OCI-LY3 (cell line): Measurements from ENCODE around the gene GSS.

Experiments used
- EZH2phosphoT487 ChIP-seq: fragments of 200-600 bp; shearing (Covaris generic); IDR thresholded peaks from 2 replicates; pipeline ENCODE4 v1.6.1; 2018; ENCODE audit warnings: antibody characterized with exemption, mixed run types, low read depth
- TF ChIP-seq, protein P1 (sequence below): fragments of 200-600, 300-600 bp; sonication (generic); IDR thresholded peaks from 2 replicates; pipeline ENCODE4 v1.5.1; 2014; ENCODE audit warnings: antibody characterized with exemption, low read length, low read depth

DNA sequence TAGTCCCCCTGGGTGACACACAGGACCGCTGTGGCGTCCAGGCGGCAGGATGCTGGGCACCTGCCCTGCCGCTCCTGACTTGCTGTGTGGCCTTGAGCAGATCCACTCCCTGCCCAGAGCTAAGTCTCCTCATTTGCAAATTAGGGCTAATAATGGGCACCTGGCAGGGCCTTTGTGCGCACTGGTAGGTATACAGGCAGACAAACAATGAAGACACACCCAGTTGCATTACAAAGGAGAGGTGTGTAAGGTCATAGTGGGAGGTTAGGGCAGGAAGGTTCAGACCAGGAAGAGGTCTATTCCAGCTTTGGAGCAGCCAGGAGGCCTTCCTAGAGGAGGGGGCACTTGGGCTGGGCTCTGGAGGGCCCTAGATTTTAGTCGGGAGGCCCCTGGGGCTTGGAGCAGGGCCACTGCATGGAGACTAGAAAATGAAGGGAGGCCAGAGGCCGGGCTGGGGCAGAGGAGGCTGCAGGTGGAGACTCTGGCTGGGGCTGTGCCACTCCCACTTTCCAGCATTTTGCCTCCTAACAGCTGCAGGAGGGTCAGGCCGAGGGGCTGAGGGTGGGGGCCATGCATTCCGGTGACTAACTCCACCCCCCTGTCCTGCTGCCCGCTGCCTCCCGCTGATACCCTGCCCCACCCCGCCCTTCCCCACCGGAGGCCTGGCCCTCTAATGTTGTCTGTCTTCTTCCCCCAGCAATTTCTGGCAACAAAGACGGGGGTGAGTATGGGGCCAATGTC, 28.6 kb upstream of the GSS start:
- TF ChIP-seq, protein P1, sequence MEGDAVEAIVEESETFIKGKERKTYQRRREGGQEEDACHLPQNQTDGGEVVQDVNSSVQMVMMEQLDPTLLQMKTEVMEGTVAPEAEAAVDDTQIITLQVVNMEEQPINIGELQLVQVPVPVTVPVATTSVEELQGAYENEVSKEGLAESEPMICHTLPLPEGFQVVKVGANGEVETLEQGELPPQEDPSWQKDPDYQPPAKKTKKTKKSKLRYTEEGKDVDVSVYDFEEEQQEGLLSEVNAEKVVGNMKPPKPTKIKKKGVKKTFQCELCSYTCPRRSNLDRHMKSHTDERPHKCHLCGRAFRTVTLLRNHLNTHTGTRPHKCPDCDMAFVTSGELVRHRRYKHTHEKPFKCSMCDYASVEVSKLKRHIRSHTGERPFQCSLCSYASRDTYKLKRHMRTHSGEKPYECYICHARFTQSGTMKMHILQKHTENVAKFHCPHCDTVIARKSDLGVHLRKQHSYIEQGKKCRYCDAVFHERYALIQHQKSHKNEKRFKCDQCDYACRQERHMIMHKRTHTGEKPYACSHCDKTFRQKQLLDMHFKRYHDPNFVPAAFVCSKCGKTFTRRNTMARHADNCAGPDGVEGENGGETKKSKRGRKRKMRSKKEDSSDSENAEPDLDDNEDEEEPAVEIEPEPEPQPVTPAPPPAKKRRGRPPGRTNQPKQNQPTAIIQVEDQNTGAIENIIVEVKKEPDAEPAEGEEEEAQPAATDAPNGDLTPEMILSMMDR, result no peak
- no peak for TF ChIP-seq EZH2phosphoT487
